DOHH2 (cell line): Measurements from ENCODE around the gene PTGIR.

Source experiments
- EZH2phosphoT487 ChIP-seq: fragments of 200-600 bp; sonication (generic); IDR thresholded peaks from 2 replicates; pipeline ENCODE4 v1.6.1; 2017; ENCODE audit warnings: borderline replicate concordance, mild to moderate bottlenecking, antibody characterized with exemption, low read length, moderate library complexity, mixed read lengths
- TF ChIP-seq, protein P1 (sequence below): fragments of 200-600 bp; sonication (generic); IDR thresholded peaks from one replicate; pipeline ENCODE4 v1.5.1; 2014; ENCODE audit warnings: antibody characterized with exemption, mild to moderate bottlenecking, low read depth, low read length; ENCODE audit not compliant: poor library complexity, severe bottlenecking

DNA sequence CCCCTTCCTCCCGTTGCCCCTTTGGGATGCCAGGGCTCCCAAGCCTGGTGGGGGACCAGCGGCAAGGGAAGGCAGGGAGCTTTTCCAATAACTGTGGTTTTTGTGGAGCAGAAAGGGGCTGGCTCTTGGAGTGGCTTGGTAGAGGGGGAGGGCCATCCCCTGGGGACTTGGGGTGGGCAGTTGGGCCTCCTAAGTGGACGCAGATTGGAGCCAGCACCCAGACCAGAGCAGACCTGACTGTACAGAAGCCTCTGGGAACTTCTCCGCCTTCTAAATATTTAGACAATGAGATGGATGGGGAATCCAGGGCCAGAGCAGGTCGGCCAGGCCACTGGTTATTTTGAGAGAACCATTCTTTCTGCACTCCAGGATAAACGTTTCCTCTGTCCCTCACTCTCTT lies 4.2 kb downstream of the PTGIR start:
- TF ChIP-seq, protein P1, sequence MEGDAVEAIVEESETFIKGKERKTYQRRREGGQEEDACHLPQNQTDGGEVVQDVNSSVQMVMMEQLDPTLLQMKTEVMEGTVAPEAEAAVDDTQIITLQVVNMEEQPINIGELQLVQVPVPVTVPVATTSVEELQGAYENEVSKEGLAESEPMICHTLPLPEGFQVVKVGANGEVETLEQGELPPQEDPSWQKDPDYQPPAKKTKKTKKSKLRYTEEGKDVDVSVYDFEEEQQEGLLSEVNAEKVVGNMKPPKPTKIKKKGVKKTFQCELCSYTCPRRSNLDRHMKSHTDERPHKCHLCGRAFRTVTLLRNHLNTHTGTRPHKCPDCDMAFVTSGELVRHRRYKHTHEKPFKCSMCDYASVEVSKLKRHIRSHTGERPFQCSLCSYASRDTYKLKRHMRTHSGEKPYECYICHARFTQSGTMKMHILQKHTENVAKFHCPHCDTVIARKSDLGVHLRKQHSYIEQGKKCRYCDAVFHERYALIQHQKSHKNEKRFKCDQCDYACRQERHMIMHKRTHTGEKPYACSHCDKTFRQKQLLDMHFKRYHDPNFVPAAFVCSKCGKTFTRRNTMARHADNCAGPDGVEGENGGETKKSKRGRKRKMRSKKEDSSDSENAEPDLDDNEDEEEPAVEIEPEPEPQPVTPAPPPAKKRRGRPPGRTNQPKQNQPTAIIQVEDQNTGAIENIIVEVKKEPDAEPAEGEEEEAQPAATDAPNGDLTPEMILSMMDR: no peak
- no peak for TF ChIP-seq EZH2phosphoT487
